Measurements from ENCODE around the gene ZBTB38.

GRCh38 chr3:141370065-141370533 is 1.8 kb downstream of the ZBTB38 start:
- TF ChIP-seq EZH2 (IDR thresholded peaks at IDR 0.05; ENCODE audit: insufficient read depth, poor library complexity, severe bottlenecking) (no peak), EZH2phosphoT487 (IDR thresholded peaks at IDR 0.05; ENCODE audit: insufficient read depth, low read depth) (no peak)

Measured in GM23248 (cell line).